ENCODE data around the gene OSTF1. TPM values are rescaled to one million over a fixed set of nuclear protein-coding genes. Genes with fewer than 3 reads are reported as not detected.

The OSTF1 gene
- total RNA-seq, 2 donors from 2014 or later: 24.5 to 35.8 TPM

DNA sequence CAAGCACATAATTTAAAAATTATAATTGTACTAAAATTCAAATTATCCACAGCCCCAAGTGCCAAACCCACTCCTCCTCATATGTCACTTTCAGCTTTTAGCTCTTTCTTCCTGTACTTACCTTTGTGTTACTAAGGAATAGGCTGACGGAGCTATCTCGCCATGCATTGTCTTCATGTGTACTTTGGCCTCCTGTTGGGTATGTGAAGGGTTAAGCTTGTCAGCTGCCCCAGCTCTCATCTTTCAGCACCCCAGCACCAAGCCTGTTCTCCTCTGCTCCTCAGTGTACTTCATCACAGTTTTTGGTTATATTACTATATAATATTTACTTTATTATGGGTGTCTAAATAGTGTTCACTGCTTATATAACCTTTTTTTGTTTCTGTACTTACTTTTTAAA is 46.2 kb downstream of the OSTF1 start:
- Histone ChIP-seq H3K27me3 (replicated peaks; ENCODE audit: insufficient read depth) (no peaks in the 10 kb centered on the region), H3K4me1 (replicated peaks) (no peaks in the 10 kb centered on the region), H3K9me3 (no peaks in the 10 kb centered on the region), H3K36me3 (peaks cover 6 to 8% of the 10 kb centered on the region in 2 donors), H3K4me3 (no peak overlapping the region), H3K27ac (no peak overlapping the region)
- 81% methylated on average over 2 of the region's 2 CpGs for WGBS
- DNase-seq (ENCODE audit: low spot score): no peak
- TF ChIP-seq POLR2A (IDR thresholded peaks at IDR 0.05): no peak
- TF ChIP-seq, protein P1, sequence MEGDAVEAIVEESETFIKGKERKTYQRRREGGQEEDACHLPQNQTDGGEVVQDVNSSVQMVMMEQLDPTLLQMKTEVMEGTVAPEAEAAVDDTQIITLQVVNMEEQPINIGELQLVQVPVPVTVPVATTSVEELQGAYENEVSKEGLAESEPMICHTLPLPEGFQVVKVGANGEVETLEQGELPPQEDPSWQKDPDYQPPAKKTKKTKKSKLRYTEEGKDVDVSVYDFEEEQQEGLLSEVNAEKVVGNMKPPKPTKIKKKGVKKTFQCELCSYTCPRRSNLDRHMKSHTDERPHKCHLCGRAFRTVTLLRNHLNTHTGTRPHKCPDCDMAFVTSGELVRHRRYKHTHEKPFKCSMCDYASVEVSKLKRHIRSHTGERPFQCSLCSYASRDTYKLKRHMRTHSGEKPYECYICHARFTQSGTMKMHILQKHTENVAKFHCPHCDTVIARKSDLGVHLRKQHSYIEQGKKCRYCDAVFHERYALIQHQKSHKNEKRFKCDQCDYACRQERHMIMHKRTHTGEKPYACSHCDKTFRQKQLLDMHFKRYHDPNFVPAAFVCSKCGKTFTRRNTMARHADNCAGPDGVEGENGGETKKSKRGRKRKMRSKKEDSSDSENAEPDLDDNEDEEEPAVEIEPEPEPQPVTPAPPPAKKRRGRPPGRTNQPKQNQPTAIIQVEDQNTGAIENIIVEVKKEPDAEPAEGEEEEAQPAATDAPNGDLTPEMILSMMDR (IDR thresholded peaks at IDR 0.05): no peak
- TF ChIP-seq POLR2AphosphoS5 (IDR thresholded peaks at IDR 0.05): no peak
- intact Hi-C loops (cut with DNase I): no loop called here

- H3K4me3 ChIP-seq: no peak overlapping the region
- DNase-seq (ENCODE audit: low spot score): no peak
- no peak for TF ChIP-seq POLR2AphosphoS5 (IDR thresholded peaks at IDR 0.05)
- TF ChIP-seq, protein P1 (IDR thresholded peaks at IDR 0.05): no peak
- no peak for TF ChIP-seq POLR2A (IDR thresholded peaks at IDR 0.05)
- H3K4me1 ChIP-seq (replicated peaks): no peaks in the 10 kb centered on the region
- no peaks in the 10 kb centered on the region for H3K9me3 ChIP-seq
- intact Hi-C loops (cut with DNase I): no loop called here
- H3K27ac ChIP-seq: no peak overlapping the region
- WGBS: 81% methylated on average over 1 of the region's 1 CpG
- H3K27me3 ChIP-seq (replicated peaks; ENCODE audit: insufficient read depth): no peaks in the 10 kb centered on the region
- H3K36me3 ChIP-seq: no peaks in the 10 kb centered on the region
Observed at GRCh38 chr9:75138260-75139040, 50.1 kb downstream of the OSTF1 start.

- no peak for DNase-seq (ENCODE audit: low spot score)
- no peak overlapping the region for H3K27ac ChIP-seq
- H3K4me3 ChIP-seq: no peak overlapping the region
- no peaks in the 10 kb centered on the region for H3K9me3 ChIP-seq
- no peak for TF ChIP-seq POLR2A (IDR thresholded peaks at IDR 0.05)
- no peak for TF ChIP-seq POLR2AphosphoS5 (IDR thresholded peaks at IDR 0.05)
- TF ChIP-seq, protein P1 (IDR thresholded peaks at IDR 0.05): no peak
- H3K4me1 ChIP-seq (replicated peaks): no peaks in the 10 kb centered on the region
- H3K27me3 ChIP-seq (replicated peaks; ENCODE audit: insufficient read depth): no peaks in the 10 kb centered on the region
- 83% methylated on average over 7 of the region's 7 CpGs for WGBS
- intact Hi-C loops (cut with DNase I): no loop called here
- H3K36me3 ChIP-seq: peaks cover 0 to 2% of the 10 kb centered on the region in 2 donors
Observed at GRCh38 chr9:75139201-75139600, 50.9 kb downstream of the OSTF1 start.

GRCh38 chr9:75140261-75140660 is 51.9 kb downstream of the OSTF1 start:
- H3K9me3 ChIP-seq: no peaks in the 10 kb centered on the region
- H3K27me3 ChIP-seq (replicated peaks; ENCODE audit: insufficient read depth): no peaks in the 10 kb centered on the region
- no peak overlapping the region for H3K4me3 ChIP-seq
- no peak for DNase-seq (ENCODE audit: low spot score)
- TF ChIP-seq POLR2AphosphoS5 (IDR thresholded peaks at IDR 0.05): no peak
- TF ChIP-seq, protein P1 (IDR thresholded peaks at IDR 0.05): no peak
- no peak for TF ChIP-seq POLR2A (IDR thresholded peaks at IDR 0.05)
- 86% methylated on average over 3 of the region's 3 CpGs for WGBS
- peaks cover 0 to 3% of the 10 kb centered on the region in 2 donors for H3K36me3 ChIP-seq
- H3K27ac ChIP-seq: no peak overlapping the region
- H3K4me1 ChIP-seq (replicated peaks): no peaks in the 10 kb centered on the region
- intact Hi-C loops (cut with DNase I): no loop called here

DNA sequence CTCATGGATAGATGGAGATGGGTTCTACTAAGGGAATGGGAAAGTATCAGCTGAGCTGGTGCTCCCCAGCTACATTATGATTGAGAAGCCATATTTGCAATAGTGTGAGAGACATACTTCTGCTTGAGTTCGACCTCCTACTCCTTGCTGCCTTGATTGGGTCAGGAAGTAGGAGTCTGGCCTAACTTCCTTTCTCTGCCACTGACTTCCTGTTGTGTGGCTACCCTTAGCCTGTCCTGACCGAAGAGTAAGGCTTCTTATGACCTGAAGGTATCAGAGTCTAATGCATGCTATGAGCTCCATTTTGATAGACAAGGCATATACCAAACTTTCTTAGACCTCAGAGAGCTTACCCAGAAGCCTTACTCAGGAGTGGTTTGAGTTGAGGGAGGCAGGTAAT is 53.9 kb downstream of the OSTF1 start:
- Histone ChIP-seq H3K4me1 (replicated peaks) (no peaks in the 10 kb centered on the region), H3K27me3 (replicated peaks; ENCODE audit: insufficient read depth) (no peaks in the 10 kb centered on the region), H3K9me3 (no peaks in the 10 kb centered on the region), H3K36me3 (peaks cover 0 to 3% of the 10 kb centered on the region in 2 donors), H3K27ac (no peak overlapping the region), H3K4me3 (no peak overlapping the region)
- TF ChIP-seq POLR2AphosphoS5 (IDR thresholded peaks at IDR 0.05): no peak
- TF ChIP-seq, protein P1 (IDR thresholded peaks at IDR 0.05): no peak
- intact Hi-C loops (cut with DNase I): no loop called here
- WGBS: 77% methylated on average over 2 of the region's 2 CpGs
- DNase-seq (ENCODE audit: low spot score): no peak

All from prostate gland (tissue), 2 donors.